ES-I3 (cell line): Measurements from ENCODE around the gene FYCO1.
"Not testable (repeated sequence)": the region's sequence is repeated elsewhere in the genome, so short reads cannot be mapped to it uniquely, and the experiment has no call there.

Experiments used
- H3K36me3 ChIP-seq: 2 replicates; pipeline ENCODE4 v1.6.1; 2013; ENCODE audit warnings: mild to moderate bottlenecking, low read length, control low read depth, moderate library complexity; ENCODE audit not compliant: insufficient read depth
- H3K4me1 ChIP-seq: 2 replicates; pipeline ENCODE4 v1.6.1; 2013; ENCODE audit warnings: mild to moderate bottlenecking, control low read depth, low read length; ENCODE audit not compliant: insufficient read depth
- H3K9ac ChIP-seq: 2 replicates; pipeline ENCODE4 v1.6.1; 2013; ENCODE audit warnings: low read depth, mild to moderate bottlenecking, low read length, moderate library complexity
- H3K9me3 ChIP-seq: 2 replicates; pipeline ENCODE4 v1.6.1; 2013; ENCODE audit warnings: mild to moderate bottlenecking, low read length, moderate library complexity; ENCODE audit not compliant: control insufficient read depth, insufficient read depth

The FYCO1 gene

GRCh38 chr3:46021516-46021915 is 25.9 kb upstream of the FYCO1 start:
- H3K9ac ChIP-seq: no peak overlapping the region
- H3K36me3 ChIP-seq: no peaks in the 10 kb centered on the region
- peaks cover 4% of the 10 kb centered on the region; the same call in 1 of the 2 replicates for H3K9me3 ChIP-seq
- H3K4me1 ChIP-seq: no peaks in the 10 kb centered on the region

- Histone ChIP-seq H3K36me3 (no peaks in the 10 kb centered on the region), H3K4me1 (no peaks in the 10 kb centered on the region), H3K9ac (no peak overlapping the region), H3K9me3 (peaks cover 4% of the 10 kb centered on the region; the same call in 1 of the 2 replicates)
These were observed 25.3 kb upstream of the FYCO1 start for GRCh38 chr3:46020766-46021510.

GRCh38 chr3:46019707-46020106 is 24.1 kb upstream of the FYCO1 start:
- H3K36me3 ChIP-seq: no peaks in the 10 kb centered on the region
- H3K4me1 ChIP-seq: no peaks in the 10 kb centered on the region
- H3K9ac ChIP-seq: no peak overlapping the region
- peaks cover 4% of the 10 kb centered on the region; the same call in 1 of the 2 replicates for H3K9me3 ChIP-seq

GRCh38 chr3:46017720-46018119 is 22.1 kb upstream of the FYCO1 start:
- no peaks in the 10 kb centered on the region for H3K4me1 ChIP-seq
- H3K9ac ChIP-seq: no peak overlapping the region
- no peaks in the 10 kb centered on the region; the same call in 1 of the 2 replicates for H3K36me3 ChIP-seq
- no peaks in the 10 kb centered on the region for H3K9me3 ChIP-seq

GRCh38 chr3:46013316-46014094 is 17.9 kb upstream of the FYCO1 start:
- Histone ChIP-seq H3K9me3 (no peaks in the 10 kb centered on the region), H3K36me3 (no peaks in the 10 kb centered on the region; the same call in 1 of the 2 replicates), H3K9ac (no peak overlapping the region), H3K4me1 (no peaks in the 10 kb centered on the region)

- Histone ChIP-seq H3K36me3 (no peaks in the 10 kb centered on the region; the same call in 1 of the 2 replicates), H3K9me3 (no peaks in the 10 kb centered on the region), H3K4me1 (0 out of 2 replicates have a peak, but pooled peaks cover 2% of the 10 kb centered on the region), H3K9ac (no peak overlapping the region)
These were observed 16.6 kb upstream of the FYCO1 start for GRCh38 chr3:46012246-46012645.

- Histone ChIP-seq H3K36me3 (no peaks in the 10 kb centered on the region; the same call in 1 of the 2 replicates), H3K9ac (no peak overlapping the region), H3K4me1 (peaks cover 13% of the 10 kb centered on the region; the same call in 1 of the 2 replicates), H3K9me3 (no peaks in the 10 kb centered on the region)
These were observed 15.0 kb upstream of the FYCO1 start for GRCh38 chr3:46010519-46011113.

GRCh38 chr3:46008058-46008457 is 12.4 kb upstream of the FYCO1 start:
- no peaks in the 10 kb centered on the region for H3K36me3 ChIP-seq
- no peaks in the 10 kb centered on the region for H3K9me3 ChIP-seq
- peaks cover 13% of the 10 kb centered on the region; the same call in 1 of the 2 replicates for H3K4me1 ChIP-seq
- no peak overlapping the region for H3K9ac ChIP-seq

GRCh38 chr3:46007280-46007679 is 11.7 kb upstream of the FYCO1 start:
- Histone ChIP-seq H3K4me1 (peaks cover 13% of the 10 kb centered on the region; the same call in 1 of the 2 replicates), H3K36me3 (no peaks in the 10 kb centered on the region; the same call in 1 of the 2 replicates), H3K9me3 (no peaks in the 10 kb centered on the region), H3K9ac (no peak overlapping the region)

- H3K9ac ChIP-seq: no peak overlapping the region
- peaks cover 13% of the 10 kb centered on the region; the same call in 1 of the 2 replicates for H3K4me1 ChIP-seq
- no peaks in the 10 kb centered on the region; the same call in 1 of the 2 replicates for H3K36me3 ChIP-seq
- no peaks in the 10 kb centered on the region for H3K9me3 ChIP-seq
These were observed 10.8 kb upstream of the FYCO1 start for GRCh38 chr3:46006238-46007032.

GRCh38 chr3:46003706-46004105 is 8.1 kb upstream of the FYCO1 start:
- peaks cover 13% of the 10 kb centered on the region; the same call in 1 of the 2 replicates for H3K4me1 ChIP-seq
- not testable (repeated sequence) for H3K9me3 ChIP-seq, H3K36me3 ChIP-seq, H3K9ac ChIP-seq

- Histone ChIP-seq H3K4me1 (peaks cover 2% of the 10 kb centered on the region; the same call in 1 of the 2 replicates), H3K36me3 (no peaks in the 10 kb centered on the region; the same call in 1 of the 2 replicates), H3K9me3 (no peaks in the 10 kb centered on the region), H3K9ac (no peak overlapping the region)
These were observed 5.6 kb upstream of the FYCO1 start for GRCh38 chr3:46001178-46001577.

GRCh38 chr3:45997942-45998341 is 2.3 kb upstream of the FYCO1 start:
- Histone ChIP-seq H3K9ac (no peak overlapping the region), H3K36me3 (no peaks in the 10 kb centered on the region; the same call in 1 of the 2 replicates), H3K9me3 (no peaks in the 10 kb centered on the region), H3K4me1 (peaks cover 6% of the 10 kb centered on the region)

GRCh38 chr3:45997499-45997898 is 1.9 kb upstream of the FYCO1 start:
- not testable (repeated sequence) for H3K9ac ChIP-seq, H3K36me3 ChIP-seq, H3K9me3 ChIP-seq
- H3K4me1 ChIP-seq: peaks cover 10% of the 10 kb centered on the region
